NCI-H1105 (cell line): ENCODE measurements around the gene C1GALT1C1.
"Not testable (repeated sequence)": the region's sequence is repeated elsewhere in the genome, so short reads cannot be mapped to it uniquely, and the experiment has no call there.

Source experiments
- DNase-seq: peaks from one replicate; lab custom pipeline; 2025; lab: John Stamatoyannopoulos, UW

Gene C1GALT1C1

GRCh38 chrX:120629667-120630537 lies at the start of gene C1GALT1C1:
C1GALT1C1 (minus strand) TSS chrX:120630054; CDS start chrX:120627166, 2,888 bp downstream.
- DNase-seq, result peak; percentile 96

- DNase-seq, result no peak
Observed at GRCh38 chrX:120677004-120677652, 47.3 kb upstream of the C1GALT1C1 start.

GRCh38 chrX:120672841-120673530 lies 43.1 kb upstream of the C1GALT1C1 start:
- DNase-seq, result no peak

DNA sequence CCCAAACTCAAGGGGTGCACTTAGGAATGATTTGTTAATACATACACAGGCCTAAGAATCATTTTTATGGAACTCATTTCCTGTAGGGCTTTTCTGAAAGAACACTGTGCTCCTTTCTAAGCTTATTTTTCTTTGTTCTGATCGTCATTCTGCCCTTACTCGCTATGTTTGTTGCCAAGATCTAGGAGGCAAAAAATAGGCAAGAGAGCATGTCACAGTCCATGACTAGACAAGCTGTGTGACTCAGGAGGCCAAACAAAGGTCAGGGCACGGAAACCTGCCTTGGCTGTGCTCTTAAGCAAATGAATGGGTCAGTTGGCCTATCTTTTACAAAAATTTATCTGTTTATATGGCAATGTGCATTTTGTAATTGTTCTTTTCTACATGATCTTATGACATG lies 42.5 kb upstream of the C1GALT1C1 start:
- no peak for DNase-seq

DNA sequence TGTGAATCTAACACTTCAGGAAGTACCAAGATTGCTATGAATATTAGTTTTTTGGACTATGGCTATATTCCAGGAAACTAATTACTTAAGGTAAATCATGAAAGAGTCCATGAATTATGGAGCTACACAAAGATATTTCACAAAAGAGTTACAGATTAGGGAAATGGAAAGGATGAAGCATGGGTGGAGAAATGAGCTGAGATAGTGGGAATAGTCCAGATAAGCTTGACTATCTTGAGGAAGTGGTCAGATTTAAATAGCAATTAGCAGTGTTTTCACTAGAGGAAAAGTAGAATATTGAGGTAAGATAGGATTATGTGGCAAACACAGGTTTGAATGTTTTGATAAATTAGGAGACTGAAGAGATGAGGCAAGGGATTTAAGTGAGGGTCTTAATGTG lies 42.1 kb upstream of the C1GALT1C1 start:
- no peak for DNase-seq

DNA sequence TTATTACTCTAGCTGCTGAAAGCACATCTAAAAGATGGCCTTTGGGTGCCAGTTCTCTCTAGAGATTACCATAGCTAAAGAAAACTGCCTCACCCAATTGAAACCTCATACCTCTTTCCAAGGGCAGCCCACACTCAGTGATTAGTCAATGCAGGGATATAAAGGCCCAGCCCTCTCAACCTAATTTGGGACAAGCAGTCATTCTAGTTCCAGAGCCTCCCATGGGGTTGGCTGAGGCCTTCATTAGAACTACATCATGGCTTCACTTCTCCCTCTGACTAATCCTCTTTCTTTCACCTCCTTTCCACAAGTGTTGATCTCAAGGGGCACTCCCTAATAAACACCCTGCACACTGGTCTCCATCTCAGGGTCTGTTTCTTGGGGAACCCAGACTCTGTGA lies 38.5 kb upstream of the C1GALT1C1 start:
- DNase-seq, result no peak

- not testable (repeated sequence) for DNase-seq
Observed at GRCh38 chrX:120664535-120664934, 34.7 kb upstream of the C1GALT1C1 start.

DNA sequence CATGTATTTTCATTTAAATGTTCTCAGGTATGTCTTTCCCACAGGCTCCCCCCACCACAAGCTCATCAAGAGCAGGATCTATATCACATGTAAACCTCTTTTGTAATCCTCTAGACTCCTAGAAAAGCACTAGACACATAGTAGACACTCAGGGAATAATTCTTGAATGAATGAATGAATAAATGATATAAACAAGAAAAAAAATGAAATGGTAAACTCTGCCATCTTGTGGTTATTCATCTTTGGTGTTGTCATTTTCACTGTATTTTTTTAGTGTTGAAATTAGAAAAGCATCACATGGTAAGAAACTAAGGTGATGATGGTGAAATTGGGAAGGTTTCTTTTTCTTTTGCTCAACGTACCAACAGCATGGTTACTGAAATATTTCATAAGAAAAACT lies 34.2 kb upstream of the C1GALT1C1 start:
- no peak for DNase-seq

DNA sequence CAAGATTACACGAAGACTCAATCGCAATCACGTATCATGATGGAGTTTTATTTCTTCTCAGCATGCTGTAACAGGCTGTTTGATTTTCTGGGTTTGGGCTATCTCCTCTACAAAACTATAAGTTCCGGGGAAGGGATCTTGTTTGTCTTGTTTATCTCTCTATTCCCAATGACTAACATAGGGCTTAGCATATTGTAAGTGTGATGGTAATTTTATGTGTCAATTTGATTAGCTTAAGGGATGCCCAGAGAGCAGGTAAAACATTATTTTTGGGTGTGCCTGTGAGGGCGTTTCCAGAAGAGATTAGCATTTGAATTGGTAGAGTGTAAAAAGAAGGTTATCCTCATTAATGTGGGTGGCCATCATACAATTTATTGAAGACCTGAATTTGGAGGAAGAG lies 32.8 kb upstream of the C1GALT1C1 start:
- DNase-seq, result no peak

GRCh38 chrX:120660637-120661036 lies 30.8 kb upstream of the C1GALT1C1 start:
- DNase-seq, result no peak

- no peak for DNase-seq
Observed at GRCh38 chrX:120653000-120653399, 23.1 kb upstream of the C1GALT1C1 start.

GRCh38 chrX:120652256-120652655 lies 22.4 kb upstream of the C1GALT1C1 start:
- not testable (repeated sequence) for DNase-seq

DNA sequence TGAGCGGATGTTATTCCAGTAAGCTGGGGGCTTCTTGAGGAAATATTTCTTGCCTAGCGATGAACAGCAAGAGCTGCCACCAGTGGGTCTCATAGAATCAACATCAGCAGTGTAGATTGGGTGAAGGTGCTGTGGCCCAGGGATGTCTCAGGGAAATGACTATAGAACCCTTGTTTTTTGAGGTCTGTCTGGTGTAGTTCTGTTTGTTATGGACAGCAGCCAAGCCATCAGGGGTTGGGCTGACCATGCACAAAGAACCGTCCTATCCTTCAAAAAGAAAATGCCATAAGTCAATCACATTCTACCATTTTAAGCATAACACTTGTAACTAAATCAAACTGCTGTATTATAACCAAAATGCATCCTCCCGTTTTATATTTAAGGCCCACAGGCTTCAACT lies 17.3 kb upstream of the C1GALT1C1 start:
- no peak for DNase-seq

DNA sequence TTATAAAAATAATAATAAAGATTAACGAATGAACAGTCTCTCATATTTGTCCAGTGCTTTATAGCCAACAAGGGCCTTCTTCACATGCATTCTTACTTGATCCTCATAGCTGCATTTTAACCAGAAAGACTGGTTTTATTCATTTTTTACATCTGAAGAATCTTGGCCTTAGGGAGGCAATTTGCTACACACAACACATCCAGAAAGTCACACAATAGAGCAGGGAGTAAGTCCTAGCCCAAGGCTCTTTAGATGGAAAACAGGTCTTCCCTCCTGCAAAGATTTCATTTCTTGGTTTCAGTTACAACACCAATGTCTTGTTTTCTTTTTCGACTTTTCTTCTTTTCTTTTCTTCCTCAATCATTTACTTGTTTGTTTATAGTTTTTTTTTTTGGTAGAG lies 13.0 kb upstream of the C1GALT1C1 start:
- no peak for DNase-seq

GRCh38 chrX:120638619-120639018 lies 8.8 kb upstream of the C1GALT1C1 start:
- no peak for DNase-seq

- no peak for DNase-seq
Observed at GRCh38 chrX:120625371-120625770, 4.5 kb downstream of the C1GALT1C1 start.

GRCh38 chrX:120617996-120618630 lies 11.7 kb downstream of the C1GALT1C1 start:
- no peak for DNase-seq

DNA sequence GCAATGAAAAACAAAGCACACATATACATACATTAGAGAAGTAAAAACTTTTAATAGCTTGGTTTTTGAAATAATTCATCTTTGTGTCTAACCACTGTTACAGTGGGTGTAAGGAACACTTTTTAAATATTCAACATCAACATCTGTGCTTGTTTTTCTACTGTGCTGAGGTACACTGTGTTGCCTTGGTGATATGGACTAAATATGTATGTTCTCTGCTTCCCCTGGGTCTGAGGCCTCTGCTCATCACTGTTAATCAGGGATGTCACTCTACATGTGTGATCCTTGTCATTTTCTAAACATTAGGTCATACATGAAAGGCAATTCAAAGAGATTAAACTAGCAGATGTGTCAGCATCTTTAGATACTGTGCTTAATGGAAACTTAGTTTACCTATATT lies 15.0 kb downstream of the C1GALT1C1 start:
- DNase-seq, result no peak

DNA sequence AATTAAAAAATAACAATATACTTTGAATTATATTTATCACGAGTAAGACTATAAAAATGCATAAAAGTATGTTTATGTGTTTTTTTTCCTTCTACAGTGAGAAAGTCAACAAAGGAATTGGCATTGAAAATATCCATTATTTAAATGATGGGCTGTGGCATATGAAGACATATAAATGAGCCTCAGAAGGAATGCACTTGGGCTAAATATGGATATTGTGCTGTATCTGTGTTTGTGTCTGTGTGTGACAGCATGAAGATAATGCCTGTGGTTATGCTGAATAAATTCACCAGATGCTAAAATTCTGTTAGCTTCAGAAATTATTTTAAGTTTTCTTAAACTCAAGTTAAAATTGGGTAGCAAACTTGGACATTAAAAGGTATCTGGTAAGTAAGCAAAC lies 17.8 kb downstream of the C1GALT1C1 start:
- no peak for DNase-seq

DNA sequence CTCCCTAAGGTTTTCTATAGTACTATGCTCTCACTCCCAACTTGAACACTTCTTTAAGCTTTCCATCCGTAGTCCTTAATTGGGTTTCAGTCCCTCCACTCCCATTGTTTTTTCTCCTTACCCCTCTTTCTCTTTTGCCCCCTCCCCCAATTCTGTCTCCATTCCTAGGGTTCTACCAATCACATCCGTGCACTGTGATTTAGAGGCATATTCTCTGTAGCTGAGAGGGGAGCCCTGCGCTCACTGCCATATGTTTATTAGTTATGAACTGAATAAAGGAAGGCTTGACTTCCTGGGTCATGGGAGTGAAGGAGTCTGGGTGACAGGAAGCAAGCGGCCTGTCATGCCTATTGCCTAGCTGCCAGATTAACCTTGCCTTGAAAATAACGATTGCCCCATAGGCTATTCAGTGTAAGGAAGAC lies 25.5 kb downstream of the C1GALT1C1 start:
- DNase-seq, result no peak

DNA sequence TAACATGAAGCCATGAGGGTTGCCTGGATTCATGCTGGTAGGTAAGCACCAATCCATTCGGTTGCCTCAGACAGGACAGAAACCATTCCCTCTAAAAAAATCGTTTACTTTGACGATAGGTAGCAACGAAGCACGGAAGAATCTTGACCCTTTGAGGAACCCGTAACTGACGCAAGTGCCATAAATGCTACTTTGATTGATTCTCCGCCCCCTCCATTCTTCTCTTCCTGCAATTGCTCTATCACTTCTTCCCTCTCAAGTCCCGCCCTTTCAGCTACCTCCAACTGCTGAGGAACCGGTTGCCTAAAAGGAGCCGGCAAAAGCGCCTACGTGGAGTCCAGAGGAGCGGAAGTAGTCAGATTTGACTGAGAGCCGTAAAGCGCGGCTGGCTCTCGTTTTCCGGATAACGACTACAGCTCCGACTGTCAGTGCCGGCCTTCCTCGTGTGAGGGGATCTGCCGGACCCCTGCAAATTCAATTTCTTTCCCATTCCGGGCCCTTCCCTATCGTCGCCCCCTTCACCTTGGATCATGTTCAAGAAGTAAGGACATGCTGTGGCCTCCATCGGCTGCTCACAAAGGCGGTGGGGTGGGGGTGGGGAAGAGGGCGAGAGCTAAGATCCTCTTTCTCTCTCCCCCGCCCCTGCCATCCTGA lies 26.0 kb downstream of the C1GALT1C1 start, which contains the start of gene MCTS1:
Gene MCTS1 (plus strand): TSS at position 395 of the 654 bp plus-strand sequence. CDS start 136 bp downstream, at position 531.
- peak; percentile 91 for DNase-seq

- DNase-seq, result no peak
Observed at GRCh38 chrX:120585702-120586101, 44.2 kb downstream of the C1GALT1C1 start.
